HG03066 (cell line): ENCODE measurements around the gene EHD4.

Experiments
- ATAC-seq: cut with Tn5 transposase; IDR thresholded peaks from one replicate; pipeline ENCODE4 v1.9.1; 2021; ENCODE audit warnings: low read depth; ENCODE audit not compliant: unreplicated experiment

EHD4 gene

DNA sequence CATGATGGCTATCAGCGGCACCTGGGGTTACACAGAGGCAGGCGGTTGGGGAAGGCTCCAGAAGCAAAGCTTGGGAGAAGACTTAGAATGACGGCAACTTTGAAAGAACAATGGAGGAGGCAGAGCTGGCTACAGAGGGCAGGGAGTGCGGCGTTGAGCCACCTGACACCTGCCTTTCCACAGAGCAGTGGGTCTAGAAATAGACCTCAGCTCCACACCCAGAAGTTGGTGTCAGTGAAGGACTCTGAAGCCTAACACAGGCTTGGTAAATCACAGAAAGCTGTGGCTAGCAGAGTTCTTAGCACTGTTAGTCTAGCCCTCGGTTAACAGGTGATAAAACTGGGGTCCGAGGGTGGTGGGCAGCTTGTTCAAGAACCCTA lies 23.1 kb upstream of the EHD4 start:
- no peak for ATAC-seq

DNA sequence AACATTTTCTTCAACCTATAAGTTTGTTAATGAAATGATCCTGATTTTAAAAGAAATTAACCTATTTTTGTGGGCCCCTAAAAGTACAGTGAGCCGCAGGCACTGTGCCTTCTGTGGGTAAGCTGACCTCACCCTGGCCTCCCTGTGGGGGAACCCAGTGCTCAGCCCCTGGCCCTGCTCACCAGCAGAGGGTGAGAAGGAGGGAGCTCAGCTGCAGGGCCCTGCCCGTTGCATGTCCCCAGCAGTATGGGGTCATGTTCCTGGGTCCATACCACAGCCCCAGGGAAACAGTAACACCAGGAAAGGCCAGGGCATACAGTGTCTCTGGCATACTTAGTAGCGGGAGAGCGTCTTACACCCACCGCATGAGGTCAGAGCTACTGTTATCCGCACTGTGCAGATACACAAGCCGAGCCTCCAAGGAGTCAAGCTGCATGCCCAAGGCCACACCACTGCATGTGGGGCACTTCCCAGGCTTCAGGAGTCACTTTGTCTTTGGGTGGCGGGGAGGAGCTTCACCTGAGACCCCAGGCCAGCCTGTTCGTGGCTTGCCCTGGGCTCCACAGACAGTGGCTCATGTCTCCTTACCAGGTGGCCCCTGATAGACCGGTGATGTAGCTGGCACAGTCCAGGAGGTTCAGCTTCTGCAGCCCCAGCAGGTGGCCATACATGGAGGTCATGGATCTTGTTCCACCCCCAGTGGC lies 22.6 kb upstream of the EHD4 start:
- no peak for ATAC-seq

DNA sequence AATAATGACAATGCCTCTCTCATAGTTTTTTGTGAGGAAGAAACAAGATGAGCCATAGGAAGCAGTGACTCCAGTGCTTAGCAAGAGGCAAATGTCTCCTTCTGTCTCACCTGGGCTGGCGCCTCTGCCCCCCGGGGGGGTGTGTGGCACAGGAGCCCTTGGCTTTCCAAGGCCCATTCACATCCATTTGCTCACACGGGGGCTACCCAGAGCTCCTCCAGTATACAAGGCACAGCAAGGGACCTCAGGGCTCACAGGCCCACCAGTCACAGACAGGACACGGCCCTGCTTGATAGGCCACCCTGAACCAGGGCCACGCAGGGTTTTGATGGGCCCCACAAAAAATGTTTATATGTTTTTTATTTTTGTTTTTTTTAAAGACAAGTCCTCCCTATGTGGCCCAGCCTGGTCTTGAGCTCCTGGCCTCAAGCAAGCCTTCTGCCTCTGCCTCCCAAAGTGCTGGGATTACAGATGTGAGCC lies 21.9 kb upstream of the EHD4 start:
- ATAC-seq, result no peak

- no peak for ATAC-seq
These were observed 21.3 kb upstream of the EHD4 start for GRCh38 chr15:41993472-41994170.

DNA sequence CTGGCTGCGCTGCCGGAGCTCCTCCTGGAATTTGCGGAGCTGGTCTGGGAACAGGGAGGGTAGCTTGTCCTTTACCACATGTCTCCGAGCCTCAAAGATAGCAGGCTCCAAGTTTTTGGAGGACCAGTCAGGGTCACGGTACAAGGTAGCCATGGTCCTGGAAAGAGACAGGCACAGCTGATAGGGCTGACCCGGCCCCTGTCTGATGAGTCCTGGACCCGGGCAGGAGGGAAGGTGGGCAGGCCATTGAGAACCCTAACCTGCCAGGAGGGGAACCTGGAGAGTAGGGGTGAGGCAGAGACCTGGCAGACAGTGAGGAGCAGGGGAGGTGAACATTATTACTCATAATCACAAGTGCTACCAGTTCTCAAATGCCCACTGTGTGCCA lies 20.4 kb upstream of the EHD4 start:
- ATAC-seq, result no peak

- no peak for ATAC-seq
These were observed 19.9 kb upstream of the EHD4 start for GRCh38 chr15:41992151-41992802.

DNA sequence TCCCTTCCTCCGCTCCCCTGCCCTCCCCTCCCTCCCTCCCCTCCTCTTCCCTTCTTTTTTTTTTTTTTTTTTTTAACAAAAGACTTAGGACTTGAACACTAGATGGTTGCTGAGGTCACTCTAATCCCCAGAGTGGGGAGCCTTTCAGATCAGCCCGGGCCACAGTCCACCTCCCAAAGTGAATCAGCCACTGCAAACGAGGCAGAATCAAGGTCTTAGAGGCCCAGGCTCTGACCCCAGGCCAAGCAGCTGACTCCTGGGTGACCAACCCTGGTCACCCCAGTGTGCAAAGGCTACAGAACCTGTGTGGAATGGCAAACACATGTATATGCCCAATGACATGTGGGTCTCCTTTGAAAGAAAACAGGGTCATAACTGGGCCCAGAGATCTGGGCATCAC lies 18.3 kb upstream of the EHD4 start:
- no peak for ATAC-seq

DNA sequence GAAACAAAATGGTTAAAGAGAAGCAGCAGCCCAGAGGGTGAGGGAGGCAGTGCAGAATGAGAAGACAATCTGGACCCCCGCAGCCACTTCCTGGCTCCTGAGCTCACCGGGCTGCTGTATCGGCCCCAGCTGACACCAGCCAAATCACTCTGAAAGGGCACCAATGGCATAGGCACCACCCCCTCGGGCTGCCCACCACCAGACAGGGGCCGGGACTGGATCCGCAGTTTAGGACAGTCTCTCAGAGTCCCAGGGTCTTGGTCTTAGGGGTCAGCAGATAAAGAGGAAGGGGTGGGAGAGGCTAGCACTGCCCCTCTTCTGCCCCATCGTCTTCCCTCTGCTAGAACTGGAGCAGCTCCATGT lies 17.9 kb upstream of the EHD4 start:
- ATAC-seq, result no peak

DNA sequence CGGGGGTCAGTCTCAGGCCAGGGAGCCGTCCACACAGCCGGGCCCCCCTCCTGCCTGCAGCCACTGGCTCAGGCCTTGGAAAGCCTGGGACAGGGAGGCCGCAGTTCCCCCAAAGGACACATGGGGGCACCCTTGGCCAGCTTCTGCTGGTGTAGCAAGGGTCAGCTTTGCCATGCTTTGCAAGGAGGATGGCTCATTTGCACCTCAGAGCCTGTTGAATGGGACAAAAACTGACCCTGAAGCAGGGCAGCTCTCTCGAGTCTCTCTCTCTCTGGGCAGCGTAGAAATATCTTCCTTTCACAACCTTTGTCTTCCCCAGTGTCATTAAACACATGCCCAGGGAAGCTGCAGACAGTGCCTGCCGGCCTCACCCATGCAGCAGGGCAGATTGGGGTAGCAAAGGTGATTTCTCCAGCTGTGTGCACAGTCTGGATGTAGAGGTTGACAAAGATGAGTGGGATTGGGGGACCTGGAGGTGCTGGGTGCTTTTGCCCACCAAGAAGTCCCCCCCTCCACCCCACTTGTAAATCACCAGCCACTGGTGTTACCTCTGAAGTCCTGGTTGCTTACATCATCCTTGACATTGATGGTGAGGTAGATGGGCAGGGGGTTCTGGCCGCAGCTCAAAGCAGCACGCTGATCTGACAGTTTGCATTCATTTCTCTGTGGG lies 17.4 kb upstream of the EHD4 start:
- ATAC-seq, result no peak

DNA sequence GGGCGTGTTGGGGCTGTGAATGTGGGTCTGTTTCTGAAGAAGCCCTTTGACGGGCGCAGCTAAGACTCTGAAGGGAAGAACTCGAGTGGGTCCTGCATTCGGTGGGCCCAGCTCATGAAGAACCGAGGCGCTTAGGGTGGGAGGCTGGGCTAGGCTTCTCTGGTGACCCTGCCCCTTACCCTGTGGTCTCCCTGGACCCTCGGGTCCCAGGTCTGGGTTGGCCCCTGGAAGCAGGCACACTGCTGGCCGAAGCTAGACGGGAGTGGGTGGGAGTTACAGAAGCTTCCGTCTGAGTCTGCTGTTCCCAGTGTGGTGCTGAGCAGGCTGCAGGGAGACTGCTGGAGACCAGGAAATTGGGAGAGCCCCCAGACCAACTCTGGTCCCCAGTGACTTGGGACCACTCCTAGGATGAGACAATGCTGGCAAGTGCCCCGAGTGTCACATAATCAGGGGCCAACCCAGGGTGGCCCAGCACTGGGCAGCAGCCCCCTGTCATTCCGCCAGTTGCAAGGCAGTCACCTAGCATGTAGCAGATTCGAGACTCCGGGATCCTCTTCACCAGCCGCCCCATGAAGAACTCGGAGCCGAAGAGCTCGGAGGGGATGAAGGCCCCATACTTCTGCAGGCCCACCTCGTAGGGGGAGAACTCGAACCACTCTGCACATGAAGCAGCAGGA lies 16.7 kb upstream of the EHD4 start:
- ATAC-seq, result no peak

DNA sequence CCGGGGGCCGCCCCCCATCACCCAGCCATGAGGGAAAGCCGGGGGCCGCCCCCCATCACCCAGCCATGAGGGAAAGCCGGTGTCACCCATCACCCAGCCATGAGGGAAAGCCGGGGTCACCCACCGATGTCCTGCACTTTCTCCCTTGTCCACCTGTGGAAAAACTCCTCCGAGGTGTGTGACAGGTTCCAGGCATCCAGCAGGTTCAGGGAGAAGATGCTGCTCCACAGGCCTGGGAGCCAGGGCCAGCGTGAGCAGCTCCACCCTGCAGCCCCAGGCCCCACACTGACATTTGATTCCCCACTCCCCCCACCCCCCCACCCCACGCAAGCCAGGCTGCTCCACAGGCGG lies 15.5 kb upstream of the EHD4 start:
- no peak for ATAC-seq

GRCh38 chr15:41987246-41987924 lies 15.0 kb upstream of the EHD4 start:
- ATAC-seq, result no peak

- ATAC-seq, result no peak
These were observed 13.1 kb upstream of the EHD4 start for GRCh38 chr15:41985236-41986160.

GRCh38 chr15:41984622-41985021 lies 12.3 kb upstream of the EHD4 start:
- ATAC-seq, result no peak

GRCh38 chr15:41983621-41984571 lies 11.5 kb upstream of the EHD4 start:
- ATAC-seq, result no peak

DNA sequence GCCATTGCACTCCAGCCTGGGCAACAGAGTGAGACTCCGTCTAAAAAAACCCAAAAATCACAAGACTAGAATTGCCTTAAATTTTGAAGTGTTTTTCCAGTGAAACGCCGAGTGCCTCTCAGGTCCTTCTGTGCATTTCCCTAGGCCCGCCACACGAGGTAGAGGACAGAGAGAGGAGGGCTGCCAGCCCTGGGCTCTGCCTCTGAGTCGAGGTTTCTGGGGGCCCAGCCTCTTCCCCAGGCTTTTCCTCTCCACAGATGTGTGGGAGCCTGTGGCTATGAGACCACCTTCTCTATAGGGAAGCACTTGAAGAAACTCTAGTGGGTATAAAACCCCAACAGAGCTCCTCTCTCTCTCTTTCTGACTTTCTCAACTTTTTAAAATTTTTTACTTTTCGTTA lies 10.9 kb upstream of the EHD4 start:
- ATAC-seq, result no peak

DNA sequence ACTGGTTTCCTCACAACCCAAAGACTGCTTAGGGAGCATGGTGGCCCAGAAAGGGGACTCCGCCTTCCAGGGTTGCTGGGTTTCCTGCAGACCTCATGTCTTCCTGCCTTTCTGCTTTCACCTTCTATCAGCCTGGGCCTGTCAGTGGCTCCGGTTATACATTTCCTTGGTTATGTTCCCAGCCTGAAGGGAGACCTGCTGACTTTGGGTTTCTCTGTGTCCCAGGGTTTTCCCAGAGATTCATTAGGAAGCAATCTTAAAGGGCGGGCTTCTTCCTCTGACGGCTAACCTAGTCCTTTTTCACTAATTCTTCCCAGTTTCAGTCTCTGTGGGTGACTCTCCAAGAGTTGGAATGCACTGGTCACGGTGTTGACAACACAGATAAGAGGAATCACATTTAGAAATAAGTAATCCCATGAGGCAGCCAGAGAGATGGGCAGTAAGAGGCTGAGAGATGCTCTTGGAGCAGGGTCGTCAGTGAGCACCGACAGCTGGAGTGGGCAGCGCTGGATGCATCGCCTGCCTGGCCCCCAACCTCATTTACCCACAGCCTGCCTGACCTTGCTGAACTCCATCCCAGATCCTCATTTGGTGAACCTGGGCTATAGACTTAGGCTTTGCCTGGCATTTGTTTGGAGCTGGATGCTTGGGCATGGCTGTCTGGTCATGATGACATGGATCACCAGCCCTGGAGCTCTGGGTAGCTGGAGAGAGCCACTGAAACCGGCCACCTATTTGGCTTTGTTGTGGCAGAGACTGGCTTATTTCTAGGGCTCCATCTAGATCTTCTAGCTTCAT lies 10.0 kb upstream of the EHD4 start:
- no peak for ATAC-seq
